ENCODE results near the gene INSIG1. TPM values are rescaled to one million over a fixed set of nuclear protein-coding genes. Genes with fewer than 3 reads are reported as not detected.

INSIG1 gene
- total and polyA plus RNA-seq, 12 donors = 5.9 to 16.3 (median 12.1) TPM

DNA sequence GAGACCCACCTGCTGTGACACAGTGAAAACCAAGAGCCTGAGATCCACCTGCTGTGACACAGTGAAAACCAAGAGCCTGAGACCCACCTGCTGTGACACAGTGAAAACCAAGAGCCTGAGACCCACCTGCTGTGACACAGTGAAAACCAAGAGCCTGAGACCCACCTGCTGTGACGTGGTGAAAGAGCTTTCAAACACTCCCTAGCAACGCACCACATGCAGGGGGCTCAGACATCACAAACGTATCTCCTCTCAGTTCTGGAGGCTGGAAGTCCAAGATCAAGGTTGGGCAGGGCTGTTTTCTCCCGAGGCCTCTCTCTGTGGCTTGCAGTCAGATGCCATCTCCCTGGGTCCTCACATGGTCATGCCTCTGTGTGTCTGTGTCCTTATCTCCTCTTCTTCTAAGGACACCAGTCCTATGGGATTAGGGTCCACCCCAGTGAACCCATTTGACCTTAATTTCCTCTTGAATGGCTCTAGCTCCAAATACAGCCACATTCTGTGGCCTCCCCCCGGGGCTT is 43.8 kb downstream of the INSIG1 start:
- intact Hi-C loops (cut with DNase I) = loop anchor here in 4 of 10 donors (5.0 to 10.0 kb wide), 5 partner anchors 39 to 419 kb away; no protein-coding TSS in a partner anchor

DNA sequence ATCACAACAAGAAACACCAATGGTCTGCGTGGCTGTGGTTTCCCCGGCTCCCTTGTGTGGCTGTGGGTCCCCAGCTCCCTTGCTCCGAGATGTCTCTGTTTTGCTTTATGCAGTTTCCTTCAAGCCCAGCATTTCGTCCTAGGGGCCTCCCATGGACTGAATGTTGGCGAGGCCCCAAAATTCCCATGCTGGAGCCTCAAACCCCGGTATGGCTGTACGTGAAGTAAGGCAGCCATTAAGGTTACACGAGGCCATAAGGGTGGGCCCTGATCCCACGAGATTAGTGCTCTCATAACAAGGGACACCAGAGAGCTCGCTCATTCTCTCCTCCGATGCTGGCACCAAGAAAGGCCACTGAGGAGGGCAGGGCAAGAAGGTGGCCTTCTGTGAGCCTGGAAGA is 44.6 kb downstream of the INSIG1 start:
- WGBS, 2 donors = 78 to 80% methylated on average over 11 of the region's 11 CpGs
- DNase-seq (no peak), ATAC-seq (no peak)
- intact Hi-C loops (cut with DNase I) = loop anchor here in 5 of 10 donors (2.0 to 10.0 kb wide), 6 partner anchors 40 to 420 kb away; partner anchors contain the start of gene INSIG1 (in 1 of the 5)
- TF ChIP-seq, protein P1, sequence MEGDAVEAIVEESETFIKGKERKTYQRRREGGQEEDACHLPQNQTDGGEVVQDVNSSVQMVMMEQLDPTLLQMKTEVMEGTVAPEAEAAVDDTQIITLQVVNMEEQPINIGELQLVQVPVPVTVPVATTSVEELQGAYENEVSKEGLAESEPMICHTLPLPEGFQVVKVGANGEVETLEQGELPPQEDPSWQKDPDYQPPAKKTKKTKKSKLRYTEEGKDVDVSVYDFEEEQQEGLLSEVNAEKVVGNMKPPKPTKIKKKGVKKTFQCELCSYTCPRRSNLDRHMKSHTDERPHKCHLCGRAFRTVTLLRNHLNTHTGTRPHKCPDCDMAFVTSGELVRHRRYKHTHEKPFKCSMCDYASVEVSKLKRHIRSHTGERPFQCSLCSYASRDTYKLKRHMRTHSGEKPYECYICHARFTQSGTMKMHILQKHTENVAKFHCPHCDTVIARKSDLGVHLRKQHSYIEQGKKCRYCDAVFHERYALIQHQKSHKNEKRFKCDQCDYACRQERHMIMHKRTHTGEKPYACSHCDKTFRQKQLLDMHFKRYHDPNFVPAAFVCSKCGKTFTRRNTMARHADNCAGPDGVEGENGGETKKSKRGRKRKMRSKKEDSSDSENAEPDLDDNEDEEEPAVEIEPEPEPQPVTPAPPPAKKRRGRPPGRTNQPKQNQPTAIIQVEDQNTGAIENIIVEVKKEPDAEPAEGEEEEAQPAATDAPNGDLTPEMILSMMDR (IDR thresholded peaks at IDR 0.05) = no peak
- H3K36me3 ChIP-seq = no peaks in the 10 kb centered on the region
- H3K4me3 ChIP-seq = no peak overlapping the region
- H3K27me3 ChIP-seq = peaks cover 0 to 33% (median 11%) of the 10 kb centered on the region in 7 donors
- peaks cover 0 to 11% (median 8%) of the 10 kb centered on the region in 9 donors for H3K4me1 ChIP-seq
- no peaks in the 10 kb centered on the region for H3K9me3 ChIP-seq
- H3K27ac ChIP-seq = no peak overlapping the region

More for the DNA sequence above, 43.8 kb downstream of the INSIG1 start:
- no peak overlapping the region for H3K4me3 ChIP-seq
- H3K27me3 ChIP-seq = peaks cover 0 to 41% (median 18%) of the 10 kb centered on the region in 7 donors
- H3K4me1 ChIP-seq = peaks cover 0 to 11% (median 8%) of the 10 kb centered on the region in 9 donors
- H3K36me3 ChIP-seq = no peaks in the 10 kb centered on the region
- 55 to 67% methylated on average over 5 of the region's 5 CpGs for WGBS, 2 donors
- H3K27ac ChIP-seq = no peak overlapping the region
- DNase-seq (no peak), ATAC-seq (no peak)
- TF ChIP-seq, protein P1 (IDR thresholded peaks at IDR 0.05) = no peak
- no peaks in the 10 kb centered on the region for H3K9me3 ChIP-seq

DNA sequence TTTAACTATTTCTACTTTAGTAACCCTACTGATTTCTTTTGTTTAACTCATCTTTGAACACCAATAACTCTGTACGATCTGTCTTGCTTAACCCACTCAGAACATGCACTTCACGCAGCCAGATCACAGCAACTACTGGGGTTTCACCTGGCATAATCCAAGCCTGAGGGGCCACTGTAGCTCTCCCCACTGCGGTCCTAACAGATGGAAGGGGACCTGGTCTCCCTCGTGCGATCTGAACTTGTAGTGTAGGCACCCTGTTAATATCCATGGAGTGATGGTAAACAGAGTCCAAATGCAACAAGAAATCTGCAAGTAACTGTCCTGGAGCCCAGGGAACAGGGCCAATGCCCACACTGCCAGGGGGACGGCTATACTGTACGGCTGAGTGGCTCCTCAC is 45.5 kb downstream of the INSIG1 start:
- Histone ChIP-seq H3K36me3 (no peaks in the 10 kb centered on the region), H3K4me1 (peaks cover 0 to 11% (median 8%) of the 10 kb centered on the region in 9 donors), H3K9me3 (no peaks in the 10 kb centered on the region), H3K27me3 (peaks cover 0 to 28% (median 8%) of the 10 kb centered on the region in 7 donors), H3K4me3 (no peak overlapping the region), H3K27ac (no peak overlapping the region)
- 79 to 89% methylated on average over 7 of the region's 7 CpGs for WGBS, 2 donors
- TF ChIP-seq, protein P1 (IDR thresholded peaks at IDR 0.05) = no peak
- DNase-seq (no peak), ATAC-seq (no peak)
- intact Hi-C loops (cut with DNase I) = loop anchor here in 5 of 10 donors (1.0 to 10.0 kb wide), 7 partner anchors 41 to 421 kb away; partner anchors contain the start of gene INSIG1 (in 1 of the 5)

DNA sequence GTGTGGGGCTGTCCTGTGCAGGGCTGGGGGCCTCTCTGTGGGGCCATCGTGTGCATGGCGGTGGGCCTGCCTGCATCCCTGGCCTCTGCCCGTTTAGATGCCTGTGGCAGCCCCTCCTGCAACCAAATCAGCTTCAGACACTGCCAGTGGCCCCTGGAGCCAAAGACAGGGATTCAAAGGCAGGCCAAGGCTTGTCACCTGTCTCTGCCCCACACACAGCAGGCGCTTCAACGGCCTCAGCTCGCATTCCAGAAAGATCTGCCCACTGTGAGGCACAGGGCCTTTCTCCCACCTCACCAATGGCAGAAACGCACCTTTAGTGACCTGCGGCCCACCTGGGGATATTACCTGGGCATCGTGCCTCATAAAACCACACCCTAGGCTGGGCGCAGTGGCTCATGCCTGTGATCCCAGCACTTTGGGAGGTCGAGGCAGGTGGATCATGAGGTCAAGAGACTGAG is 46.0 kb downstream of the INSIG1 start:
- no peak for DNase-seq
- Histone ChIP-seq H3K27ac (no peak overlapping the region), H3K36me3 (no peaks in the 10 kb centered on the region), H3K9me3 (no peaks in the 10 kb centered on the region), H3K4me3 (no peak overlapping the region), H3K4me1 (peaks cover 0 to 11% (median 8%) of the 10 kb centered on the region in 9 donors), H3K27me3 (peaks cover 0 to 28% (median 9%) of the 10 kb centered on the region in 7 donors)
- 84 to 85% methylated on average over 11 of the region's 11 CpGs for WGBS, 2 donors
- ATAC-seq = no peak
- intact Hi-C loops (cut with DNase I) = loop anchor here in 9 of 10 donors (1.0 to 10.0 kb wide), 11 partner anchors 41 to 421 kb away; partner anchors contain the start of gene INSIG1 (in 1 of the 9)
- TF ChIP-seq, protein P1 (IDR thresholded peaks at IDR 0.05) = no peak
